NT2/D1 (cell line): ENCODE results near the gene NPSR1.
A peak's percentile ranks its signal among the peaks of the same experiment; 100 is the strongest.

Source experiments
- DNase-seq: peaks from one replicate; pipeline ENCODE4 v3.0.0-alpha.2; 2011; ENCODE audit warnings: low read depth, low spot score
- H3K27me3 ChIP-seq: 2 replicates; pipeline ENCODE4 v1.6.0; 2011; ENCODE audit warnings: mild to moderate bottlenecking; ENCODE audit not compliant: insufficient read length, insufficient read depth
- H3K36me3 ChIP-seq: 2 replicates; pipeline ENCODE4 v1.6.1; 2011; ENCODE audit warnings: mild to moderate bottlenecking, low read length, mixed read lengths; ENCODE audit not compliant: insufficient read depth, insufficient read length
- H3K4me1 ChIP-seq: 2 replicates; pipeline ENCODE4 v1.5.1; 2011; ENCODE audit not compliant: insufficient read depth, insufficient read length
- H3K4me3 ChIP-seq: 2 replicates; pipeline ENCODE4 v1.5.1; 2011; ENCODE audit warnings: low read depth; ENCODE audit not compliant: insufficient read length
- H3K9ac ChIP-seq: 2 replicates; pipeline ENCODE4 v1.6.0; 2011; ENCODE audit warnings: low read depth; ENCODE audit not compliant: insufficient read length
- H3K9me3 ChIP-seq: 2 replicates; pipeline ENCODE4 v1.5.1; 2011; ENCODE audit warnings: mild to moderate bottlenecking, low read length; ENCODE audit not compliant: insufficient read depth
- SUZ12 ChIP-seq: IDR thresholded peaks from 2 replicates; pipeline ENCODE4 v1.6.1; 2011; ENCODE audit not compliant: insufficient read length, insufficient read depth; ENCODE audit errors: extremely low read depth
- YY1 ChIP-seq: IDR thresholded peaks from 2 replicates; pipeline ENCODE4 v1.6.1; 2011; ENCODE audit not compliant: insufficient read length, insufficient read depth
- ZNF274 ChIP-seq: IDR thresholded peaks from 2 replicates; pipeline ENCODE4 v1.6.1; 2011; ENCODE audit warnings: mild to moderate bottlenecking, low read depth, low read length

The NPSR1 gene

DNA sequence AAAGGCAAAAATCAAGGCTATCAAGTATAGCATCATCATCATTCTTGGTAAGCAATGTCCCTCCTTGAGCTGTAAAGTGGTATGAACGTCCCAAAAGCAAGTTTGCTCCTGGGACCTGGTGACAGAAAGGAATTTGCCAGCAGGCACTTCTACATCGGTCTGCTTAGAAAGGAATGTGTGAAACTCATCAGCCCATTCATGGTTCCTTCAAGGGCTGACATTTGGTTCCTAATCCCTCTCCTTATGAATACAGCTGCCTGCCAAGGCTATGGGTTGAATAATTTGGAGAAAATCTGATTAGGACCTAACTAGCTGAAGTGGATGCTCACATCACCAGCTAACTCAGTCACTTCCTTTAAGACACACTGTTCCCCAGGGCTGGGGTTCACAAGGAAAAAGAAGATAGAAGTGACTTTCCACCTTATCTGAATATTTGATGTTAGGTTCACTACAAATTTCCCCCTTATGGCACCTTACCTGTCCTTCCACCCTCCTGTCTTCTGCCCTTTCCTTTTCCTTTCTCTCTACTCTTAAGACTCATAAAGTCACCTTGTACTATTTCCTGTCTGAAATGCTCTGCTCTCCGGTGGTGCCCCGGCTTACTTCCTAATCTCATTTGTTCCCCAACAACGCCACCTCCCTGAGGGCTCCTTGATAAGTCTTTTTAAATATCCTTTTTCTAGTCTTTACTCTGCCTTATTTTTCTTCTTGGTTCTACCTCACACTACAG, 187.1 kb downstream of the NPSR1 start:
- Histone ChIP-seq H3K36me3 (no peaks in the 10 kb centered on the region), H3K9me3 (peaks cover 10% of the 10 kb centered on the region), H3K4me3 (no peak overlapping the region), H3K9ac (no peak overlapping the region), H3K27me3 (no peaks in the 10 kb centered on the region), H3K4me1 (no peaks in the 10 kb centered on the region)
- peak; percentile 52 for DNase-seq
- TF ChIP-seq ZNF274 (no peak), SUZ12 (no peak), YY1 (no peak)

DNA sequence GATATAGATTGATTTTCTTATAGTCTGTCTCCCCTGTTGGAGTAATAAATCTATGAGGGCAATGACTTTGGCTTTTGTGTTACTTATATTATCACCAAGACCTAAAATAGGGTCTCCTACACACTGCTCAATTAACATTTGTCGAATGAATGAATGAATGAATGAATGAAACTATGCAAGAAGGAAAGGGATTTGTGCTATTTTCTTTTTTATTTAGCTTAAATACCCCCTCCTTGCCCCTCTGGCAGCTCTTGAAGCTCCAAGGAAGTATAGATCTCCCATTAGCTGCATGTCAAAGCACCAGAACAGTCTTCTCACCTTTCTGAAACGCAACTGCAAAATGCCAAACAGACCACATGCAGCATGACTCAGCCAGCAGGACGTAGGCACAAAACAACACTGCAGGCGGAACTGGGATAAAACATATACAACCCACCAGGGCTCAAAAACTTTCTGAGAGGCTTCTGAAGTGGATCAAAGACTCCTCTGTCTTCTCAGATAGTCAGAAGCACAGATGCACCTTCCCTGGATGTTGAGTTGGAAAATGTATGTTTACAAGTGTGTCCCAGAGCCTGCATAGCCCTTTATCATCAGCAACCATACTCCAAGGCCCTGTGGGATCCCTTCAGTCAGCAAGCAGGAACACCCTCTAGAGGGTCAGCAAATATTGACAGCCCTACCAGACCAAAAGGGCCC, 187.8 kb downstream of the NPSR1 start:
- H3K4me3 ChIP-seq, result no peak overlapping the region
- H3K36me3 ChIP-seq, result no peaks in the 10 kb centered on the region
- TF ChIP-seq YY1 (no peak), ZNF274 (no peak), SUZ12 (no peak)
- H3K4me1 ChIP-seq, result no peaks in the 10 kb centered on the region
- DNase-seq, result no peak
- H3K9ac ChIP-seq, result no peak overlapping the region
- peaks cover 10% of the 10 kb centered on the region for H3K9me3 ChIP-seq
- no peaks in the 10 kb centered on the region for H3K27me3 ChIP-seq

DNA sequence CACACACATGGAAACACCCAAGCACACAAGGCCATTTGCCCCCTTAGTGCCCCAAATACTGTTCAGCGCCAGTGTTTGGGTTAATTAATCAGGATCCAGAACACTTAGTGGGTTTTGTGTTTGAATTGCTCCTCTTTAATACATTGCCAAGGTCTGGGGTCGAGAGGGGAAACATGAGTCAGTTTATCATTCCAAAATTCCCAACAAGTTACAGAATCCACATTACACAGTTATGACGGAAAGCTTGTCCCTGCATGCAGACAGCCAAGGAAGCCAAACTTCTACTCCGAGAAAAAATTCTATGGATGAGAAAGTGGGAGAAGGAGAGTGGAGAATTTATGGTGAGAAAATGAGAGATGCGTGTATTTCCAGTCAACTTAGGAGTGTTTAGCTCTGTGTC, 189.0 kb downstream of the NPSR1 start:
- TF ChIP-seq YY1 (no peak), ZNF274 (no peak), SUZ12 (no peak)
- no peak overlapping the region for H3K9ac ChIP-seq
- H3K27me3 ChIP-seq, result no peaks in the 10 kb centered on the region
- DNase-seq, result no peak
- peaks cover 10% of the 10 kb centered on the region for H3K9me3 ChIP-seq
- H3K4me1 ChIP-seq, result no peaks in the 10 kb centered on the region
- H3K4me3 ChIP-seq, result no peak overlapping the region
- no peaks in the 10 kb centered on the region for H3K36me3 ChIP-seq

DNA sequence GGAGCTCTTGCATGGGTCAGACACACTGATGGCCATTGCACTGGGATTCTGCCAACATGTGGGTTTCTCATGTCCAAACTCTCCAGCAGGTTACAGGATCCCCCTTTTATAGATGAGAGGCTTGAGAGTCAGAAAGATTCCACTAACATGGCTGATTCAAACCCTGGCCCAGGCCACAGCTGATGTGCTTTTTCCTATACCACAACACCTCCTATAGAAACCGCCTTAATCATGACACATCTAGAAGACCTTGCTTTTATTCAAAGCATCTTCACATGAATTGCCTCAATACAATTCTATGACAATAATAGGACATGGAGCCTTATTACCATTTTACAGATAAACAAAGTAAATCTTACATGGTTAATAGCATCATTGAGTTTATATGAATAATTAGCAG, 190.7 kb downstream of the NPSR1 start:
- no peak for DNase-seq
- Histone ChIP-seq H3K4me1 (no peaks in the 10 kb centered on the region), H3K9ac (no peak overlapping the region), H3K27me3 (no peaks in the 10 kb centered on the region), H3K4me3 (no peak overlapping the region), H3K9me3 (peaks cover under 1% of the 10 kb centered on the region; the same call in 1 of the 2 replicates), H3K36me3 (no peaks in the 10 kb centered on the region)
- TF ChIP-seq SUZ12 (no peak), YY1 (no peak), ZNF274 (no peak)

DNA sequence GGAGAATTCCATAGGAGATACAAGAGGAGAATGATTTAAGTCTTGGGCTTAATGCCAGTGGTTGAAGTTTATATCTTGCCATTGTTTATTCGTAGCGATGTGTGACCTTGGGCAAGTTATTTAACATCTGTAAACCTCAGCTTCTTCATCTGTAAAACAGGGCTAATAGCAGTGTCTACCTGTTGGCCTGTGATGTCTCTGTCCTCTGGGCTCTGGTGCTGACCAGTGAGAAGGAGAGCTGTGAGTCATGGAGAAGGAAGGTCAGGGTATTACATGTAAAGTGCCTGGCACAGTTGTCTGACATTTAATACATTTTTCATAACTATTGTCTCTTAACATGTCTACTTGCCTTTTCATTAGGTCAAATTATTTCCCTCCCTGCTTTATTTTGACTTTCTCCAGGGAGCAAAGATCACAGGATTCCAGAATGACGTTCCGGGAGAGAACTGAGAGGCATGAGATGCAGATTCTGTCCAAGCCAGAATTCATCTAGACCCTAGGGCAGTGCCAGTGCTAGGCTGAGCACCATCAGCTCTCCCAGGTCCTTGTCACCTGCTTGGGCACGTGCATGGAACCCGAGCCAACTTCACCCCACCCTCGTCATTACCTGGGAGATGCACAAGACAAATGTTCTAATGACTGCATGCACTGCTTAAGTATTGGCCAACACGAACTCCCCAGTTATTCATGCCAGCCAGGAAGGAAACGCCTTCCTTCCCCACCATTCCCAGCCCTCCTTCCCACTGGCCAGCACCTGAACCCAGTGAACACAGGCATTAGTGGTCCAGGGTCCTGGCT, 191.3 kb downstream of the NPSR1 start:
- no peak for DNase-seq
- Histone ChIP-seq H3K4me1 (no peaks in the 10 kb centered on the region), H3K27me3 (no peaks in the 10 kb centered on the region), H3K4me3 (no peak overlapping the region), H3K9me3 (no peaks in the 10 kb centered on the region), H3K36me3 (no peaks in the 10 kb centered on the region), H3K9ac (no peak overlapping the region)
- no peak for TF ChIP-seq ZNF274

DNA sequence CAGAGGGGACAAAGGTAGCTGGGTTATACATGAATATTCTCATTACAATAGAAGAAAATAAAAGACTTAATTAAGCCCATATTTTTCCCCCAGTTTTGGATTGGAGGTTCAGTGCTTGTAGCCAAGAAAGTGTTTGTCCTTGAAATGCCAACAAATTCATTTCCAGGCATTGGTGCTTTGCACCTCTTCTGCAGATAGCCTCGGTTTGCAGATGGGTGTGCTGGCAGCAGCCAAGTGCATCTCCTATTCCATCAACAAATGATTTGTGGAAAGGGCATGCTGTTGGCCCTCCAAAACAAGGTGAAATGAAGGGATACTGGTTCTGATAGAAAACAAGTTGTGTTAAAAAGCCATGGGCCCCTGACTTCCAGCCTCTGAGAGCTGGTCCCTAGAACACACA, 192.0 kb downstream of the NPSR1 start:
- Histone ChIP-seq H3K27me3 (no peaks in the 10 kb centered on the region), H3K36me3 (no peaks in the 10 kb centered on the region), H3K4me1 (no peaks in the 10 kb centered on the region), H3K9ac (no peak overlapping the region), H3K4me3 (no peak overlapping the region), H3K9me3 (no peaks in the 10 kb centered on the region)
- TF ChIP-seq YY1 (no peak), ZNF274 (no peak), SUZ12 (no peak)
- no peak for DNase-seq

DNA sequence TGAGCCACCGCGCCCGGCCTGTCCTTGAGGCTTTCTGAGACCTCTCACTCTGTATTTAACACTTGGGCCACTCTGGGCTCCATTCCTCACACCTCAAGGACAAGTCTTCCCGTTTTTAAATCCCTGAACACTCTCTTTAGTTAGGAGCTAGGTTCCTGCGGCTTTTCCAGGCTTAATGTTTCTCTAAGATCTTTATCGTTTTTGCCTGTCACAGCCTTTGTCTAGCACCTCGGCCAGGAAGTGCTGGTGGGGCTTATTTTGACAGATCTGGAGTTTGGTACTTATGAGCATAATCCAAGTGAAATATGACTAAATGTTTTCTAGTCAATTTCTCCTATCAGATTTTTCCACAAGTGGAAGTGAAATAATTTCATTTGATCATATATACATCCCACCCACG, 192.7 kb downstream of the NPSR1 start:
- TF ChIP-seq SUZ12, result no peak
- no peak for TF ChIP-seq YY1
- TF ChIP-seq ZNF274, result no peak
- no peak for DNase-seq
- Histone ChIP-seq H3K27me3 (no peaks in the 10 kb centered on the region), H3K9me3 (no peaks in the 10 kb centered on the region), H3K36me3 (no peaks in the 10 kb centered on the region), H3K9ac (no peak overlapping the region), H3K4me3 (no peak overlapping the region), H3K4me1 (no peaks in the 10 kb centered on the region)
